IMR-90 (cell line): ENCODE measurements around the gene HDAC5. TPM values are rescaled to one million over a fixed set of nuclear protein-coding genes. Genes with fewer than 3 reads are reported as not detected.

ENCODE experiments used
- ATAC-seq: fragments of 200-7000 bp; cut with Tn5 transposase; 2 replicates; pipeline ENCODE4 v1.9.1; 2020; ENCODE audit warnings: low read depth, mild to moderate bottlenecking, moderate library complexity
- BruUV-seq: library from RNA; stranded (reverse); fragments of 400-500 nt; replicated peaks from 2 replicates; lab custom pipeline; 2021; lab: Mats Ljungman, UMichigan
- CTCF ChIA-PET: fragments of 300-600 bp; formaldehyde crosslinking; extraction: SDS; loops from one replicate; lab custom pipeline; 2021; ENCODE audit warnings: antibody characterized with exemption; lab: Yijun Ruan, JAX
- POLR2A ChIA-PET: fragments of 300-600 bp; sonication (Branson Sonifier 250); formaldehyde crosslinking; loops from one replicate; lab custom pipeline; 2022; ENCODE audit warnings: antibody characterized with exemption; ENCODE audit not compliant: unreplicated experiment; lab: Charles Lee
- DNase-seq: peaks from one replicate; pipeline ENCODE4 v3.0.0; 2013
- H2AFZ ChIP-seq: replicated peaks from 2 replicates; pipeline ENCODE3; 2013; ENCODE audit warnings: low read length, mild to moderate bottlenecking; ENCODE audit not compliant: poor library complexity
- H2AK5ac ChIP-seq: 2 replicates; pipeline ENCODE4 v1.6.1; 2013; ENCODE audit warnings: low read depth, low read length, inconsistent platforms
- H2AK9ac ChIP-seq: replicated peaks from 2 replicates; pipeline ENCODE3; 2013; ENCODE audit warnings: mild to moderate bottlenecking, low read depth, low read length, moderate library complexity; ENCODE audit not compliant: poor library complexity
- H2BK120ac ChIP-seq: 2 replicates; pipeline ENCODE4 v1.6.1; 2013; ENCODE audit warnings: low read depth, low read length, inconsistent platforms
- H2BK15ac ChIP-seq: 3 replicates; pipeline ENCODE4 v1.6.1; 2013; ENCODE audit warnings: low read depth, low read length, inconsistent platforms
- H2BK20ac ChIP-seq: 2 replicates; pipeline ENCODE4 v1.6.1; 2013; ENCODE audit warnings: low read depth, mild to moderate bottlenecking, inconsistent platforms, low read length, moderate library complexity
- H2BK5ac ChIP-seq: 2 replicates; pipeline ENCODE4 v1.6.1; 2013; ENCODE audit warnings: mild to moderate bottlenecking, low read depth, low read length, inconsistent platforms; ENCODE audit not compliant: poor library complexity, severe bottlenecking
- H3K14ac ChIP-seq: replicated peaks from 2 replicates; pipeline ENCODE4 v1.6.1; 2013; ENCODE audit warnings: low read depth, low read length, inconsistent platforms
- H3K18ac ChIP-seq: 2 replicates; pipeline ENCODE4 v1.6.1; 2013; ENCODE audit warnings: low read depth, low read length, control low read depth
- H3K23ac ChIP-seq: 2 replicates; pipeline ENCODE4 v1.6.1; 2013; ENCODE audit warnings: low read depth, low read length, inconsistent platforms
- H3K27ac ChIP-seq: 2 replicates; pipeline ENCODE4 v1.5.1; 2013; ENCODE audit warnings: mild to moderate bottlenecking, control low read depth, low read length; ENCODE audit not compliant: insufficient read depth
- H3K27me3 ChIP-seq: 2 replicates; pipeline ENCODE4 v1.6.1; 2013; ENCODE audit warnings: low read length; ENCODE audit not compliant: control insufficient read depth, insufficient read depth
- H3K36me3 ChIP-seq: 2 replicates; pipeline ENCODE4 v1.6.1; 2013; ENCODE audit warnings: low read length, mixed read lengths; ENCODE audit not compliant: control insufficient read depth, insufficient read depth
- H3K4ac ChIP-seq: 2 replicates; pipeline ENCODE4 v1.6.1; 2013; ENCODE audit warnings: low read depth, low read length, inconsistent platforms
- H3K4me1 ChIP-seq: 2 replicates; pipeline ENCODE4 v1.6.1; 2013; ENCODE audit warnings: low read length, mixed read lengths; ENCODE audit not compliant: control insufficient read depth, insufficient read depth
- H3K4me2 ChIP-seq: 2 replicates; pipeline ENCODE4 v1.6.1; 2013; ENCODE audit warnings: low read depth, mild to moderate bottlenecking, control low read depth, low read length, moderate library complexity
- H3K4me3 ChIP-seq: 2 replicates; pipeline ENCODE4 v1.5.1; 2013; ENCODE audit warnings: low read depth, mild to moderate bottlenecking, control low read depth, low read length, moderate library complexity; ENCODE audit not compliant: insufficient read depth
- H3K56ac ChIP-seq: 2 replicates; pipeline ENCODE4 v1.6.1; 2013; ENCODE audit warnings: low read length, inconsistent platforms; ENCODE audit not compliant: insufficient read depth; ENCODE audit errors: extremely low read depth
- H3K79me1 ChIP-seq, 2 experiments: 2 replicates each; pipeline ENCODE4 v1.6.1; 2013; ENCODE audit warnings: low read length in 2 of 2, inconsistent platforms in 1 of 2, low read depth in 1 of 2
- H3K9ac ChIP-seq: 2 replicates; pipeline ENCODE4 v1.6.1; 2013; ENCODE audit warnings: low read depth, low read length, control low read depth
- H3K9me1 ChIP-seq: 2 replicates; pipeline ENCODE4 v1.6.1; 2013; ENCODE audit warnings: low read length, inconsistent platforms; ENCODE audit not compliant: insufficient read depth
- H3K9me3 ChIP-seq: 2 replicates; pipeline ENCODE4 v1.6.1; 2013; ENCODE audit warnings: low read length; ENCODE audit not compliant: control insufficient read depth, insufficient read depth
- H4K20me1 ChIP-seq: 2 replicates; pipeline ENCODE4 v1.6.1; 2013; ENCODE audit warnings: low read length, inconsistent platforms; ENCODE audit not compliant: insufficient read depth
- H4K5ac ChIP-seq: 2 replicates; pipeline ENCODE4 v1.6.1; 2013; ENCODE audit warnings: mild to moderate bottlenecking, low read depth, low read length, control low read depth
- H4K8ac ChIP-seq, 2 experiments: 2 replicates each; pipeline ENCODE4 v1.6.1; 2013; ENCODE audit warnings: low read depth in 2 of 2, low read length in 2 of 2, control low read depth in 1 of 2, inconsistent platforms in 1 of 2
- H4K91ac ChIP-seq: 2 replicates; pipeline ENCODE4 v1.6.1; 2013; ENCODE audit warnings: low read depth, low read length, inconsistent platforms; ENCODE audit not compliant: insufficient read depth
- BHLHE40 ChIP-seq: fragments of 150-350 bp; IDR thresholded peaks from 2 replicates; pipeline ENCODE4 v1.6.1; 2016; ENCODE audit warnings: mild to moderate bottlenecking, low read depth, low read length
- CEBPB ChIP-seq: IDR thresholded peaks from 2 replicates; pipeline ENCODE4 v1.6.1; 2012; ENCODE audit warnings: low read depth, low read length, improper control_type of control experiment
- CHD1 ChIP-seq: IDR thresholded peaks from 2 replicates; pipeline ENCODE4 v1.6.1; 2012; ENCODE audit warnings: low read depth, low read length, improper control_type of control experiment
- MAZ ChIP-seq: IDR thresholded peaks from 2 replicates; pipeline ENCODE4 v1.6.1; 2012; ENCODE audit warnings: low read depth, mild to moderate bottlenecking, low read length, improper control_type of control experiment, moderate library complexity, borderline replicate concordance
- MXI1 ChIP-seq: IDR thresholded peaks from 2 replicates; pipeline ENCODE4 v1.6.1; 2012; ENCODE audit warnings: low read depth, mild to moderate bottlenecking, low read length, moderate library complexity, borderline replicate concordance
- POLR2A ChIP-seq: IDR thresholded peaks from 2 replicates; pipeline ENCODE4 v1.6.1; 2012; ENCODE audit warnings: mild to moderate bottlenecking, low read depth, low read length
- RAD21 ChIP-seq: IDR thresholded peaks from 2 replicates; pipeline ENCODE4 v1.6.1; 2012; ENCODE audit warnings: low read length, improper control_type of control experiment
- RCOR1 ChIP-seq: IDR thresholded peaks from 2 replicates; pipeline ENCODE4 v1.6.1; 2012; ENCODE audit warnings: mild to moderate bottlenecking, low read length, improper control_type of control experiment; ENCODE audit not compliant: insufficient replicate concordance
- RFX5 ChIP-seq: IDR thresholded peaks from 2 replicates; pipeline ENCODE4 v1.8.0; 2012; ENCODE audit warnings: low read depth, mild to moderate bottlenecking, low read length, moderate library complexity
- SMC3 ChIP-seq: fragments of 150-350 bp; IDR thresholded peaks from 2 replicates; pipeline ENCODE4 v1.6.1; 2016; ENCODE audit warnings: low read depth, mild to moderate bottlenecking, antibody characterized with exemption, low read length, moderate library complexity
- WGBS, 2 experiments: methylation state at CpG; one replicate each; pipeline versions ENCODE4 v1.1.5 to v1.1.7; 2013; ENCODE audit warnings: missing lambda C conversion rate in 2 of 2; ENCODE audit not compliant: insufficient read length in 1 of 2; ENCODE audit errors: extremely low coverage in 2 of 2; 5-methylcytosine and 5-hydroxymethylcytosine counted together
- dilution Hi-C: fragments of 300-500 bp; cut with HindIII; formaldehyde crosslinking; loops from one replicate; pipeline ENCODE4 v1.14.3; 2018; ENCODE audit warnings: low sequenced_read_pairs; ENCODE audit not compliant: unreplicated experiment
- in situ Hi-C: fragments of 300-500 bp; cut with MboI; formaldehyde crosslinking; loops from 3 replicates; pipeline ENCODE4 v1.14.3; 2019; ENCODE audit warnings: low sequenced_read_pairs, inconsistent platforms, mixed read lengths
- intact Hi-C: fragments of 100-400 bp; cut with micrococcal nuclease; formaldehyde crosslinking; loops from 2 replicates; pipeline ENCODE4 v1.10.0; 2022
- polyA plus RNA-seq, 3 experiments: library from polyadenylated mRNA; depleted of rRNA; stranded (reverse); fragments of >200 nt; gene quantifications; 2 replicates each; pipeline ENCODE4 v1.2.3, GENCODE V29; 2012; ENCODE audit warnings: low replicate concordance in 1 of 3
- total RNA-seq: library from RNA; depleted of rRNA; stranded (reverse); fragments of >200 nt; gene quantifications from 2 replicates; pipeline ENCODE4 v1.2.3, GENCODE V29; 2012
- TF ChIP-seq, protein P1 (sequence below): fragments of 150-350 bp; IDR thresholded peaks from 2 replicates; pipeline ENCODE4 v1.6.1; 2017; ENCODE audit warnings: mild to moderate bottlenecking, antibody characterized with exemption, low read length, low read depth
- TF ChIP-seq, protein P2 (sequence below): fragments of 150-350 bp; IDR thresholded peaks from 2 replicates; pipeline ENCODE4 v1.6.1; 2016; ENCODE audit warnings: low read depth, mild to moderate bottlenecking, low read length, moderate library complexity, borderline replicate concordance
- TF ChIP-seq, protein P3 (sequence below): conservative IDR thresholded peaks from 2 replicates; pipeline ENCODE4 v1.5.1; 2012; ENCODE audit warnings: mild to moderate bottlenecking, low read depth, low read length, improper control_type of control experiment

Gene HDAC5
- total and polyA plus RNA-seq, 2 of the 4 experiments (the other 2 are of a cell fraction) = 47.0 to 61.3 TPM

DNA sequence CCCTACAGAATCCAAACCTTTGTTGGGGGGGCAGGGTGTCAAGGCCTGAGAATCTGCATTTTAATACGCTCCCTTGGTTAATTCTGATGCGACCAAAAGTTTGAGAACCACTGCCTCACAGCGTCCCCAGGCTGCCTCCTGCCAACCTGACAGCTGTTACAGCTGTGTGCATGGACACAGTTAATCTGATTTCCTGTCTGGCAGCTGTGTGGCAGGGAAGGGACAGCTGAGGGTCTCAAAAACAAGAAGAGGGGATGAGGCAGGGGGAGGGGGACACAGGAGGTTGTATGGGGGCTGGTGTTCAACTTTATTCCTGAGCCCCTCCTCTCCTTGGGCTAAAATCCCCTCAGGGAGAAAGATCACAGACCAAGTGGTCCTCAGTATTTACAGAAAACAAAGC, 17.5 kb downstream of the HDAC5 start:
- H4K20me1 ChIP-seq = peaks cover 32% of the 10 kb centered on the region
- no peak overlapping the region for H3K56ac ChIP-seq
- no peak overlapping the region for H3K4me3 ChIP-seq
- H2BK20ac ChIP-seq = no peak overlapping the region
- H3K27me3 ChIP-seq = no peaks in the 10 kb centered on the region
- peaks cover 26% of the 10 kb centered on the region for H3K9me1 ChIP-seq
- H3K23ac ChIP-seq = no peak overlapping the region
- dilution Hi-C loops = no loop called here
- no peak overlapping the region for H4K91ac ChIP-seq
- 40% methylated on average over 2 of the region's 3 CpGs; no CpG with 5 or more reads in 1 of the 2 experiments for WGBS, 2 experiments
- H2AK9ac ChIP-seq = no peak overlapping the region
- in situ Hi-C loops = no loop called here
- no peak overlapping the region for H4K5ac ChIP-seq
- no peak overlapping the region for H3K9ac ChIP-seq
- BruUV-seq = no TSS peak
- intact Hi-C loops = no loop called here
- DNase-seq (no peak), ATAC-seq (no peak)
- no peak overlapping the region for H2AFZ ChIP-seq
- H3K4me1 ChIP-seq = peaks cover 44% of the 10 kb centered on the region
- H3K4ac ChIP-seq = peak overlapping the region; percentile 26
- no peak overlapping the region for H3K27ac ChIP-seq
- H3K4me2 ChIP-seq = no peak overlapping the region
- no peak overlapping the region for H2BK120ac ChIP-seq
- TF ChIP-seq, protein P1, sequence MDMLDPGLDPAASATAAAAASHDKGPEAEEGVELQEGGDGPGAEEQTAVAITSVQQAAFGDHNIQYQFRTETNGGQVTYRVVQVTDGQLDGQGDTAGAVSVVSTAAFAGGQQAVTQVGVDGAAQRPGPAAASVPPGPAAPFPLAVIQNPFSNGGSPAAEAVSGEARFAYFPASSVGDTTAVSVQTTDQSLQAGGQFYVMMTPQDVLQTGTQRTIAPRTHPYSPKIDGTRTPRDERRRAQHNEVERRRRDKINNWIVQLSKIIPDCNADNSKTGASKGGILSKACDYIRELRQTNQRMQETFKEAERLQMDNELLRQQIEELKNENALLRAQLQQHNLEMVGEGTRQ = no peak
- TF ChIP-seq MAZ (no peak), CHD1 (no peak), SMC3 (no peak), RFX5 (no peak), BHLHE40 (no peak), RAD21 (no peak), MXI1 (no peak), RCOR1 (no peak), CEBPB (no peak), POLR2A (no peak)
- TF ChIP-seq, protein P2, sequence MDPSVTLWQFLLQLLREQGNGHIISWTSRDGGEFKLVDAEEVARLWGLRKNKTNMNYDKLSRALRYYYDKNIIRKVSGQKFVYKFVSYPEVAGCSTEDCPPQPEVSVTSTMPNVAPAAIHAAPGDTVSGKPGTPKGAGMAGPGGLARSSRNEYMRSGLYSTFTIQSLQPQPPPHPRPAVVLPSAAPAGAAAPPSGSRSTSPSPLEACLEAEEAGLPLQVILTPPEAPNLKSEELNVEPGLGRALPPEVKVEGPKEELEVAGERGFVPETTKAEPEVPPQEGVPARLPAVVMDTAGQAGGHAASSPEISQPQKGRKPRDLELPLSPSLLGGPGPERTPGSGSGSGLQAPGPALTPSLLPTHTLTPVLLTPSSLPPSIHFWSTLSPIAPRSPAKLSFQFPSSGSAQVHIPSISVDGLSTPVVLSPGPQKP = no peak
- TF ChIP-seq, protein P3, sequence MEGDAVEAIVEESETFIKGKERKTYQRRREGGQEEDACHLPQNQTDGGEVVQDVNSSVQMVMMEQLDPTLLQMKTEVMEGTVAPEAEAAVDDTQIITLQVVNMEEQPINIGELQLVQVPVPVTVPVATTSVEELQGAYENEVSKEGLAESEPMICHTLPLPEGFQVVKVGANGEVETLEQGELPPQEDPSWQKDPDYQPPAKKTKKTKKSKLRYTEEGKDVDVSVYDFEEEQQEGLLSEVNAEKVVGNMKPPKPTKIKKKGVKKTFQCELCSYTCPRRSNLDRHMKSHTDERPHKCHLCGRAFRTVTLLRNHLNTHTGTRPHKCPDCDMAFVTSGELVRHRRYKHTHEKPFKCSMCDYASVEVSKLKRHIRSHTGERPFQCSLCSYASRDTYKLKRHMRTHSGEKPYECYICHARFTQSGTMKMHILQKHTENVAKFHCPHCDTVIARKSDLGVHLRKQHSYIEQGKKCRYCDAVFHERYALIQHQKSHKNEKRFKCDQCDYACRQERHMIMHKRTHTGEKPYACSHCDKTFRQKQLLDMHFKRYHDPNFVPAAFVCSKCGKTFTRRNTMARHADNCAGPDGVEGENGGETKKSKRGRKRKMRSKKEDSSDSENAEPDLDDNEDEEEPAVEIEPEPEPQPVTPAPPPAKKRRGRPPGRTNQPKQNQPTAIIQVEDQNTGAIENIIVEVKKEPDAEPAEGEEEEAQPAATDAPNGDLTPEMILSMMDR = no peak
- H3K9me3 ChIP-seq = no peaks in the 10 kb centered on the region
- no peak overlapping the region for H3K18ac ChIP-seq
- H2BK5ac ChIP-seq = no peak overlapping the region
- peaks cover 13 to 80% of the 10 kb centered on the region in 2 experiments for H3K79me1 ChIP-seq
- no peak overlapping the region for H2BK15ac ChIP-seq
- POLR2A ChIA-PET = interaction anchor here (0.6 to 0.7 kb wide), 2 partner anchors 11 to 19 kb away, joined by 3 to 5 read pairs; no protein-coding TSS in a partner anchor
- H2AK5ac ChIP-seq = peak overlapping the region; percentile 7; the same call in 1 of the 2 replicates
- no peak overlapping the region for H4K8ac ChIP-seq
- CTCF ChIA-PET = no interaction called here
- 0 out of 2 replicates have a peak overlapping the region, but pooled peaks have one; percentile 2 for H3K14ac ChIP-seq
- no peaks in the 10 kb centered on the region for H3K36me3 ChIP-seq
